ENCODE results near the gene FOXL3. TPM values are rescaled to one million over a fixed set of nuclear protein-coding genes. Genes with fewer than 3 reads are reported as not detected.

FOXL3 gene
- total and polyA plus RNA-seq, 8 donors, result not detected

GRCh38 chr7:293681-294439 is 3.9 kb downstream of the FOXL3 start:
- Histone ChIP-seq H3K4me3 (no peak overlapping the region), H3K36me3 (no peaks in the 10 kb centered on the region), H3K4me1 (peaks cover 14 to 27% (median 20%) of the 10 kb centered on the region in 4 donors), H3K27me3 (peaks cover 21 to 87% (median 48%) of the 10 kb centered on the region in 3 donors), H3K9me3 (no peaks in the 10 kb centered on the region), H3K27ac (no peak overlapping the region)
- intact Hi-C loops (cut with DNase I; ENCODE audit: low total_unique reads), result no loop called here
- DNase-seq, result no peak
- TF ChIP-seq EP300 (IDR thresholded peaks at IDR 0.05), result no peak
- TF ChIP-seq POLR2A (IDR thresholded peaks at IDR 0.05), result no peak
- TF ChIP-seq CTCF (IDR thresholded peaks at IDR 0.05), result no peak
- no peak for TF ChIP-seq POLR2AphosphoS5 (IDR thresholded peaks at IDR 0.05)
- WGBS, 5 donors, result 74 to 86% (median 79%) methylated on average over 19 to 23 of the region's 23 CpGs

DNA sequence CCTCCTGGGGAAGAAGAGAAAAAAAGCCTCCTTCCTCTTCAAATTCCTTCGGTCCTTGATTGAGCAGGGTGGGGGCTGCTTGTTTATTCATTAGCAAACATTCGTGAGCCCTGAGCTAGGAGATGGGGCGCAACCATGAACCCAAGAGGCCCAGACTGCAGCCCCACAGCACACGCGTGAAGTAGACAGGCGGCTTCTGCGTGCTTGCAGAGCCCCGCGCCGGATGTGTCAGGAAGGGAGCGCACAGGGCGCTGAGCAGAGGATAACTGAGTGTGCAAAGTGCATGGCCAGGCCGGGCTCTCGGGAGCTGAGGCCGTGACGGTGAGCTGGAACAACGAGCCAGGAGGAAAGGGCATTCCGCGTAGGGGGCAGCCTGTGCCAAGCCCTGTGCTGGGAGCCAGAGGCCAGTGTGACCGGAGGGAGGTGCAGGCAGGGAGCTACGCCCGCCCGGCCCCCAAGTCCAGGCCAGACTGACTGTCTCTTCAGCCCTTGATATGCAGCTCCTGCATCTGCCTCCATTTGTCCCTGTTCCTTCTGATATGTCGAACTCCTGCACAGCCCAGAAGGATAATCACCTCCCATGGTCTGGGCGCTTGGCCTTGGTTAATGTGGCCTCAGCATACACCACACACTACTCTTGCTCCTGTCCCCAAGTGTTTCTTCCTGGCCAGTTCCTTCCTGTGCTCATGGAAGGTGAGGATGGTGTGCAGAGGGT is 4.6 kb downstream of the FOXL3 start:
- Histone ChIP-seq H3K27ac (no peak overlapping the region), H3K27me3 (peaks cover 14 to 80% (median 40%) of the 10 kb centered on the region in 3 donors), H3K4me3 (no peak overlapping the region), H3K4me1 (peaks cover 12 to 22% (median 19%) of the 10 kb centered on the region in 4 donors), H3K36me3 (no peaks in the 10 kb centered on the region), H3K9me3 (no peaks in the 10 kb centered on the region)
- intact Hi-C loops (cut with DNase I; ENCODE audit: low total_unique reads), result no loop called here
- no peak for DNase-seq
- TF ChIP-seq POLR2AphosphoS5 (IDR thresholded peaks at IDR 0.05) (no peak), EP300 (IDR thresholded peaks at IDR 0.05) (no peak), POLR2A (IDR thresholded peaks at IDR 0.05) (no peak), CTCF (IDR thresholded peaks at IDR 0.05) (no peak)
- WGBS, 5 donors, result 68 to 81% (median 74%) methylated on average over 21 to 25 of the region's 25 CpGs

DNA sequence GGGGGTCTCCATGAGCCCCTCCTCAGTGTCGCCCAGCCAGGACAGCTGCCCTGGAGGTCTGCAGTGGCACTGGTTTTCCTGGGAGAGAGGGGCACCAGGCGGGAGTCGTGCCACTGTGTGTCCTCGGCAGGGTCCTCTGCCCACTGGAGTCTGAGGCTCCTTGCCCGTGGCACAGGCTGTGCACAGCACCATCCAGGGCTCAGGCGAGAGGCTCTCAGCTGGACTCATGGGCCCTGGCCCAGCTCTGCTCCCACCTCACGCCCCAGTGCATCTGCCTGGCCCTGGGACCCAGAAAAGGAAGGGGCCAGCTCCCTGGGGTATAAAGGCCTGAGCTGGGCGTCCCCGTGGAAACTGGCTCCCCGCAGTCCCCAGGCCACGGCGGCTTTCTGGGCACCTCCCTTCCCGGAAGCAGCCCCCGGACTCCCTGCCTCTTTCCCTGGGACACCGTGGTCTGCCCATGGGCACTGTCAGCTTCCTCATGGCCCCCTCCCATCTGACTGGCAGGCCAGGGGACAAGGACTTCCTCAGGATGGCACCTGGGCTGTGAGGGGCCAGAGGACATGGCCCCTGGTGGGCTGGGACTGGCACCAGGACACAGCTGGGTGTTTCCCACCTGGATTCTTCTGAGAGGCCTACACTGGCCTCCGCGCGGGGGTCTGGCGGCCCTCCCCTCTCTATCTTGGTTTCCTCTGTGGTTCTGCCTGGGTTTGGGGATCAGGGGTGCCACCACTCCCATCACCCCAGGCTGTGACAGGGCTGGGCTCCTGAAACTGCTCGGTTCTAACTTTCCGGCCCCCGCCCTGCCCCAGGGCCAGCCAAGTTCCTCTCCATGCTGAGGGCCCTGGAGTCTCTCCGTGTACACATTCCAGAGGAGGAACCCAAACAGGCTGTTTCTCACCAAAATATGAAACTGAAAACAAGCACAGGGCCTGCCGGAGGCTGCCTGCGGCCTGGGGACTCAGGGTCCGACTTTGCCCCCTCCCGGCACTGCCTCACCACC is 5.5 kb downstream of the FOXL3 start:
- peaks cover 4 to 13% (median 10%) of the 10 kb centered on the region in 4 donors for H3K4me1 ChIP-seq
- no peak for DNase-seq
- H3K27me3 ChIP-seq, result peaks cover 5 to 71% (median 32%) of the 10 kb centered on the region in 3 donors
- no peak overlapping the region for H3K4me3 ChIP-seq
- TF ChIP-seq CTCF (IDR thresholded peaks at IDR 0.05) (no peak), POLR2AphosphoS5 (IDR thresholded peaks at IDR 0.05) (no peak), EP300 (IDR thresholded peaks at IDR 0.05) (no peak), POLR2A (IDR thresholded peaks at IDR 0.05) (no peak)
- no peaks in the 10 kb centered on the region for H3K36me3 ChIP-seq
- WGBS, 5 donors, result 77 to 88% (median 82%) methylated on average over 15 to 27 of the region's 27 CpGs
- intact Hi-C loops (cut with DNase I; ENCODE audit: low total_unique reads), result no loop called here
- H3K9me3 ChIP-seq, result no peaks in the 10 kb centered on the region
- H3K27ac ChIP-seq, result no peak overlapping the region
